Kidney (tissue), 14 donors: ENCODE measurements around the gene CGA. TPM values are rescaled to one million over a fixed set of nuclear protein-coding genes. Genes with fewer than 3 reads are reported as not detected.

Experiments
- DNase-seq, 5 donors: peaks; one replicate each; pipeline ENCODE4 v3.0.0-alpha.2; 2013 to 2020
- FAIRE-seq: peaks from 2 replicates; lab custom pipeline; 2012; peaks lifted over from hg19 to GRCh38; lab: Jason Lieb, UNC
- H3K27ac ChIP-seq, 2 donors: one replicate each; pipeline ENCODE4 v1.7.0; 2013; ENCODE audit warnings: low read depth in 2 of 2, low read length in 2 of 2, inconsistent platforms in 1 of 2
- H3K27me3 ChIP-seq: one replicate; pipeline ENCODE4 v1.7.1; 2013; ENCODE audit warnings: low read length, inconsistent platforms; ENCODE audit not compliant: control insufficient read depth, insufficient read depth
- H3K36me3 ChIP-seq, 3 donors: one replicate each; pipeline versions ENCODE4 v1.7.0 to v1.7.1; 2013; ENCODE audit warnings: low read length in 3 of 3, control low read depth in 1 of 3, inconsistent platforms in 1 of 3; ENCODE audit not compliant: insufficient read depth in 3 of 3, control insufficient read depth in 2 of 3
- H3K4me1 ChIP-seq, 3 donors: one replicate each; pipeline versions ENCODE4 v1.7.0 to v1.7.1; 2013; ENCODE audit warnings: low read length in 3 of 3, inconsistent platforms in 1 of 3, low read depth in 1 of 3; ENCODE audit not compliant: control insufficient read depth in 2 of 3, insufficient read depth in 2 of 3
- H3K4me3 ChIP-seq, 3 donors: one replicate each; pipeline versions ENCODE4 v1.7.0 to v1.8.1; 2013; ENCODE audit warnings: low read length in 3 of 3, control low read depth in 1 of 3, inconsistent platforms in 1 of 3
- H3K9ac ChIP-seq, 3 donors: one replicate each; pipeline versions ENCODE4 v1.7.0 to v1.7.1; 2013; ENCODE audit warnings: low read length in 3 of 3, control low read depth in 1 of 3, inconsistent platforms in 1 of 3
- H3K9me3 ChIP-seq, 3 donors: one replicate each; pipeline versions ENCODE4 v1.7.0 to v1.7.1; 2013; ENCODE audit warnings: low read length in 3 of 3, control low read depth in 1 of 3, inconsistent platforms in 1 of 3; ENCODE audit not compliant: control insufficient read depth in 2 of 3, insufficient read depth in 1 of 3
- CTCF ChIP-seq: IDR thresholded peaks from 3 replicates; pipeline ENCODE4 v1.5.1; 2012; ENCODE audit warnings: mild to moderate bottlenecking, moderate library complexity, borderline replicate concordance; ENCODE audit not compliant: insufficient read depth; ENCODE audit errors: extremely low read depth
- intact Hi-C: fragments of 100-400 bp; cut with DNase I; formaldehyde crosslinking; loops from one replicate; pipeline ENCODE4 v1.11.1; 2022
- polyA plus RNA-seq: library from polyadenylated mRNA; stranded (reverse); fragments of 350-450 nt; fragmentation: Illumina TruSeq; extraction: RNeasy Lipid Tissue Mini Kit (QIAGEN cat#74804); gene quantifications from one replicate; pipeline ENCODE4 v1.2.3, GENCODE V29; 2014; ENCODE audit warnings: low read depth, low replicate concordance; ENCODE audit not compliant: insufficient read depth
- total RNA-seq: library from RNA; stranded (reverse); fragmentation: NEBNext Ultra II Directional; extraction: Animal tissue kit (Norgen Biotek cat#: 25700); gene quantifications from one replicate; pipeline ENCODE4 v1.2.1, GENCODE V29; 2021
- donor health status: control.
- donor health status: control.
- donor health status: control.
- donor health status: control.
- donor health status: control.
- donor health status: DM: yes; HTN: yes; CAD: no.
- donor health status: Normal renal cell carcinoma (clear cell type).

Gene CGA
- total and polyA plus RNA-seq, 2 donors from 2014 or later, result 2.8 TPM; not detected in 1

GRCh38 chr6:87105823-87106222, 10.9 kb upstream of the CGA start:
- Histone ChIP-seq H3K4me1 (no peaks in the 10 kb centered on the region), H3K9me3 (no peaks in the 10 kb centered on the region), H3K4me3 (no peak overlapping the region), H3K36me3 (no peaks in the 10 kb centered on the region), H3K27ac (no peak overlapping the region), H3K9ac (no peak overlapping the region), H3K27me3 (no peaks in the 10 kb centered on the region)
- TF ChIP-seq CTCF, result no peak
- no peak for DNase-seq
- intact Hi-C loops, result no loop called here
- FAIRE-seq, result no peak

- H3K9me3 ChIP-seq, result no peaks in the 10 kb centered on the region
- no peak for FAIRE-seq
- no peak overlapping the region for H3K4me3 ChIP-seq
- no peak overlapping the region for H3K9ac ChIP-seq
- intact Hi-C loops, result no loop called here
- H3K36me3 ChIP-seq, result no peaks in the 10 kb centered on the region
- TF ChIP-seq CTCF, result no peak
- H3K27me3 ChIP-seq, result no peaks in the 10 kb centered on the region
- no peak for DNase-seq
- H3K4me1 ChIP-seq, result no peaks in the 10 kb centered on the region
- no peak overlapping the region for H3K27ac ChIP-seq
These were observed 9.8 kb upstream of the CGA start for GRCh38 chr6:87104667-87105066.

- TF ChIP-seq CTCF, result no peak
- no peak for DNase-seq
These were observed 9.2 kb upstream of the CGA start for GRCh38 chr6:87103977-87104601.

More at GRCh38 chr6:87103977-87104601, 9.2 kb upstream of the CGA start:
- Histone ChIP-seq H3K27me3 (no peaks in the 10 kb centered on the region), H3K9ac (no peak overlapping the region), H3K4me1 (no peaks in the 10 kb centered on the region), H3K9me3 (no peaks in the 10 kb centered on the region), H3K36me3 (no peaks in the 10 kb centered on the region), H3K27ac (no peak overlapping the region), H3K4me3 (no peak overlapping the region)
- intact Hi-C loops, result no loop called here
- no peak for FAIRE-seq
